A549 (cell line): ENCODE measurements around the gene EML1. TPM values are rescaled to one million over a fixed set of nuclear protein-coding genes. Genes with fewer than 3 reads are reported as not detected.
A peak's percentile ranks its signal among the peaks of the same experiment; 100 is the strongest.

Experiments used
- ATAC-seq, 2 experiments: fragments of 200-7000 bp in 1 of 2; fragments of >200 bp in 1 of 2; cut with Nextera tagmentation in 1 of 2; cut with Tn5 transposase in 1 of 2; 3 replicates each; pipeline versions ENCODE4 v1.8.0 to v1.9.1; 2018 to 2020; ENCODE audit warnings: mild to moderate bottlenecking in 1 of 2, moderate library complexity in 1 of 2
- CTCF ChIA-PET: fragments of 300-600 bp; sonication (Branson Sonifier 250); formaldehyde crosslinking; extraction: SDS; loops from one replicate; lab custom pipeline; 2021; ENCODE audit warnings: antibody characterized with exemption, inconsistent platforms; lab: Yijun Ruan, JAX
- POLR2A ChIA-PET: fragments of 350-600 bp; formaldehyde crosslinking; extraction: SDS; loops from one replicate; lab custom pipeline; 2021; ENCODE audit warnings: antibody characterized with exemption, inconsistent platforms; lab: Yijun Ruan, JAX
- DNase-seq, 2 experiments: peaks; one replicate each; pipeline versions ENCODE4 v3.0.0 to v3.0.0-alpha.2; 2011 to 2016; ENCODE audit warnings: low read depth in 1 of 2, low spot score in 1 of 2
- FAIRE-seq: peaks from 2 replicates; lab custom pipeline; 2011; peaks lifted over from hg19 to GRCh38; lab: Jason Lieb, UNC
- H3K27ac ChIP-seq, 2 experiments: fragments of >200 bp; sonication (Bioruptor Twin); formaldehyde crosslinking; 3 replicates each; pipeline ENCODE4 v1.5.1; 2016 to 2017
- H3K4me1 ChIP-seq: fragments of >200 bp; sonication (Bioruptor Twin); formaldehyde crosslinking; 3 replicates; pipeline ENCODE4 v1.6.1; 2016
- H3K4me2 ChIP-seq: fragments of >200 bp; sonication (Bioruptor Twin); formaldehyde crosslinking; 3 replicates; pipeline ENCODE4 v1.6.1; 2016
- H3K4me3 ChIP-seq: fragments of >200 bp; sonication (Bioruptor Twin); formaldehyde crosslinking; 3 replicates; pipeline ENCODE4 v1.5.1; 2016
- H3K9me3 ChIP-seq: fragments of >200 bp; sonication (Bioruptor Twin); formaldehyde crosslinking; 3 replicates; pipeline ENCODE4 v1.6.1; 2016
- ATOH8 ChIP-seq: fragments of 250-450 bp; sonication (Bioruptor Pico); IDR thresholded peaks from 2 replicates; pipeline ENCODE4 v1.5.0; 2020; ENCODE audit warnings: low read depth, mild to moderate bottlenecking, moderate library complexity
- BCL3 ChIP-seq: fragments of >200 bp; sonication (Bioruptor Twin); formaldehyde crosslinking; IDR thresholded peaks from 3 replicates; pipeline ENCODE4 v1.6.1; 2016
- BHLHE40 ChIP-seq: IDR thresholded peaks from 2 replicates; pipeline ENCODE4 v1.6.1; 2012; ENCODE audit warnings: low read depth, low read length, inconsistent platforms
- CBX2 ChIP-seq: fragments of 200-600 bp; sonication (generic); IDR thresholded peaks from 2 replicates; pipeline ENCODE4 v1.6.1; 2016; ENCODE audit warnings: low read depth, mild to moderate bottlenecking, borderline replicate concordance
- CBX8 ChIP-seq: fragments of 200-600 bp; sonication (generic); IDR thresholded peaks from 2 replicates; pipeline ENCODE4 v1.6.1; 2016
- CHD4 ChIP-seq: fragments of 200-600 bp; sonication (generic); IDR thresholded peaks from 2 replicates; pipeline ENCODE4 v1.6.1; 2016; ENCODE audit warnings: antibody characterized with exemption, mild to moderate bottlenecking, borderline replicate concordance
- E2F6 ChIP-seq: IDR thresholded peaks from 2 replicates; pipeline ENCODE4 v1.6.1; 2012; ENCODE audit warnings: low read depth, borderline replicate concordance
- EHMT2 ChIP-seq: fragments of 200-600 bp; sonication (generic); IDR thresholded peaks from 2 replicates; pipeline ENCODE4 v1.6.1; 2016; ENCODE audit warnings: antibody characterized with exemption, low read depth, mild to moderate bottlenecking, moderate library complexity
- ESRRA ChIP-seq: fragments of 150-350 bp; IDR thresholded peaks from 2 replicates; pipeline ENCODE4 v1.6.1; 2014; ENCODE audit warnings: mild to moderate bottlenecking, low read length, borderline replicate concordance
- FOSB ChIP-seq: fragments of 250-450 bp; sonication (Bioruptor Pico); IDR thresholded peaks from 2 replicates; pipeline ENCODE4 v1.5.0; 2020; ENCODE audit warnings: mild to moderate bottlenecking, moderate library complexity
- HES2 ChIP-seq: fragments of >200 bp; sonication (Bioruptor Twin); formaldehyde crosslinking; IDR thresholded peaks from 2 replicates; pipeline ENCODE4 v1.6.1; 2016
- HOXA7 ChIP-seq: fragments of 250-450 bp; sonication (Bioruptor Pico); IDR thresholded peaks from 2 replicates; pipeline ENCODE4 v1.5.0; 2020; ENCODE audit warnings: mild to moderate bottlenecking, moderate library complexity
- HOXB5 ChIP-seq: fragments of 250-450 bp; sonication (Bioruptor Pico); IDR thresholded peaks from 2 replicates; pipeline ENCODE4 v1.5.0; 2020; ENCODE audit warnings: mild to moderate bottlenecking, moderate library complexity
- MAFK ChIP-seq: fragments of 450-650 bp; IDR thresholded peaks from 2 replicates; pipeline ENCODE4 v1.6.1; 2014; ENCODE audit not compliant: partially characterized antibody
- NR3C1 ChIP-seq: fragments of >200 bp; sonication (Bioruptor Twin); formaldehyde crosslinking; IDR thresholded peaks from 3 replicates; pipeline ENCODE4 v1.6.1; 2017
- PBX3 ChIP-seq: IDR thresholded peaks from 2 replicates; pipeline ENCODE4 v1.6.1; 2012
- POLR2A ChIP-seq: IDR thresholded peaks from 2 replicates; pipeline ENCODE4 v1.6.1; 2012; ENCODE audit warnings: mild to moderate bottlenecking, low read length
- RAD21 ChIP-seq, 2 experiments: fragments of >200 bp in 1 of 2; sonication (Bioruptor Twin) in 1 of 2; formaldehyde crosslinking in 1 of 2; IDR thresholded peaks in 1 of 2; conservative IDR thresholded peaks in 1 of 2; 2 replicates in 1 of 2; 3 replicates in 1 of 2; pipeline ENCODE4 v1.6.1; 2012 to 2018; ENCODE audit warnings: inconsistent platforms in 1 of 2
- RCOR1 ChIP-seq: fragments of 150-350 bp; IDR thresholded peaks from 2 replicates; pipeline ENCODE4 v1.6.1; 2014; ENCODE audit warnings: antibody characterized with exemption, low read length, low read depth
- RFX5 ChIP-seq: fragments of 450-650 bp; IDR thresholded peaks from 2 replicates; pipeline ENCODE4 v1.7.1; 2014; ENCODE audit warnings: antibody characterized with exemption, mild to moderate bottlenecking, moderate library complexity
- RNF2 ChIP-seq: fragments of 200-600 bp; sonication (generic); IDR thresholded peaks from 2 replicates; pipeline ENCODE4 v1.6.1; 2016; ENCODE audit warnings: low read depth, mild to moderate bottlenecking, antibody characterized with exemption, moderate library complexity, borderline replicate concordance
- SREBF2 ChIP-seq: fragments of 450-650 bp; IDR thresholded peaks from 2 replicates; pipeline ENCODE4 v1.6.1; 2014; ENCODE audit warnings: mild to moderate bottlenecking, moderate library complexity
- TFCP2L1 ChIP-seq: fragments of 250-450 bp; sonication (Bioruptor Pico); IDR thresholded peaks from 2 replicates; pipeline ENCODE4 v1.5.0; 2021; ENCODE audit warnings: mild to moderate bottlenecking
- ZSCAN20 ChIP-seq: fragments of 250-450 bp; sonication (Bioruptor Pico); IDR thresholded peaks from 2 replicates; pipeline ENCODE4 v1.8.0; 2022; ENCODE audit warnings: mild to moderate bottlenecking, moderate library complexity
- WGBS: methylation state at CpG from one replicate; pipeline ENCODE4 v1.1.6; 2017; ENCODE audit errors: missing lambda C conversion rate; 5-methylcytosine and 5-hydroxymethylcytosine counted together
- polyA plus RNA-seq, 4 experiments: library from polyadenylated mRNA; depleted of rRNA in 3 of 4; stranded (reverse); fragments of >200 nt; fragmentation: RNase III in 1 of 4; extraction: RNeasy Plus Mini Kit Qiagen cat#74134 plus additional on column Dnase treatment in 1 of 4; gene quantifications; 2 replicates in 3 of 4; 3 replicates in 1 of 4; pipeline ENCODE4 v1.2.3, GENCODE V29; 2011 to 2017

Gene EML1
- polyA plus RNA-seq, 2 of the 4 experiments (the other 2 are of a cell fraction) = 29.7 to 30.8 TPM

GRCh38 chr14:99838639-99839134 lies 45.5 kb downstream of the EML1 start:
- Histone ChIP-seq H3K4me3 (no peak overlapping the region), H3K9me3 (no peaks in the 10 kb centered on the region), H3K27ac (0 out of 6 replicates have a peak overlapping the region, but pooled peaks of 1 of the 2 experiments have one; percentile 40), H3K4me2 (peak overlapping the region; percentile 64), H3K4me1 (peaks cover 11% of the 10 kb centered on the region)
- ChIA-PET POLR2A (interaction anchor here (1.1 kb wide), 1 partner anchor 46 kb away, joined by 3 read pairs; the partner anchor contains the start of gene EML1), CTCF (interaction anchor here (1.0 to 1.2 kb wide), 3 partner anchors 14 to 108 kb away, joined by 3 to 5 read pairs (median 4); no protein-coding TSS in a partner anchor)
- ATAC-seq (peak in 1 of 2 experiments; percentile 74; a peak in 3 of 6 replicates), DNase-seq (peak in 1 of 2 experiments; percentile 62), FAIRE-seq (no peak)
- 49% methylated on average over 14 of the region's 14 CpGs for WGBS
- TF ChIP-seq BHLHE40 (no peak), TFCP2L1 (CRISPR knock-in tag) (no peak), E2F6 (no peak), CBX2 (no peak), BCL3 (no peak), FOSB (CRISPR knock-in tag) (no peak), NR3C1 (no peak), RCOR1 (no peak), RAD21 (conservative IDR thresholded peaks at IDR 0.05 in 1 of 2, IDR thresholded peaks at IDR 0.05 in 1 of 2) (no peak), CHD4 (no peak), CBX8 (no peak), RFX5 (no peak), HOXA7 (CRISPR knock-in tag) (no peak), POLR2A (no peak), SREBF2 (no peak), ZSCAN20 (no peak)

GRCh38 chr14:99839696-99840095 lies 46.5 kb downstream of the EML1 start:
- 81% methylated on average over 8 of the region's 8 CpGs for WGBS
- Histone ChIP-seq H3K27ac (no peak overlapping the region), H3K4me1 (peaks cover 11% of the 10 kb centered on the region), H3K4me2 (no peak overlapping the region), H3K9me3 (no peaks in the 10 kb centered on the region), H3K4me3 (no peak overlapping the region)
- DNase-seq (no peak), ATAC-seq (no peak), FAIRE-seq (no peak)
- POLR2A ChIA-PET = no interaction called here
- CTCF ChIA-PET = interaction anchor here (0.6 to 1.0 kb wide), 2 partner anchors 46 to 869 kb away, joined by 3 to 5 read pairs; no protein-coding TSS in a partner anchor
- TF ChIP-seq PBX3 (no peak), RNF2 (no peak), ATOH8 (CRISPR knock-in tag) (no peak), ESRRA (no peak), HES2 (no peak), E2F6 (no peak), RFX5 (no peak), CBX2 (no peak), MAFK (no peak), HOXB5 (CRISPR knock-in tag) (no peak), EHMT2 (no peak), TFCP2L1 (CRISPR knock-in tag) (no peak)
